SH-SY5Y (cell line): ENCODE measurements around the gene CD320.

Experiments used
- GATA2 ChIP-seq: IDR thresholded peaks from 2 replicates; pipeline ENCODE4 v1.6.1; 2011; ENCODE audit warnings: mild to moderate bottlenecking, low read depth, low read length
- GATA3 ChIP-seq: IDR thresholded peaks from 2 replicates; pipeline ENCODE4 v1.6.1; 2011; ENCODE audit warnings: low read depth, mild to moderate bottlenecking, low read length, moderate library complexity

The CD320 gene

DNA sequence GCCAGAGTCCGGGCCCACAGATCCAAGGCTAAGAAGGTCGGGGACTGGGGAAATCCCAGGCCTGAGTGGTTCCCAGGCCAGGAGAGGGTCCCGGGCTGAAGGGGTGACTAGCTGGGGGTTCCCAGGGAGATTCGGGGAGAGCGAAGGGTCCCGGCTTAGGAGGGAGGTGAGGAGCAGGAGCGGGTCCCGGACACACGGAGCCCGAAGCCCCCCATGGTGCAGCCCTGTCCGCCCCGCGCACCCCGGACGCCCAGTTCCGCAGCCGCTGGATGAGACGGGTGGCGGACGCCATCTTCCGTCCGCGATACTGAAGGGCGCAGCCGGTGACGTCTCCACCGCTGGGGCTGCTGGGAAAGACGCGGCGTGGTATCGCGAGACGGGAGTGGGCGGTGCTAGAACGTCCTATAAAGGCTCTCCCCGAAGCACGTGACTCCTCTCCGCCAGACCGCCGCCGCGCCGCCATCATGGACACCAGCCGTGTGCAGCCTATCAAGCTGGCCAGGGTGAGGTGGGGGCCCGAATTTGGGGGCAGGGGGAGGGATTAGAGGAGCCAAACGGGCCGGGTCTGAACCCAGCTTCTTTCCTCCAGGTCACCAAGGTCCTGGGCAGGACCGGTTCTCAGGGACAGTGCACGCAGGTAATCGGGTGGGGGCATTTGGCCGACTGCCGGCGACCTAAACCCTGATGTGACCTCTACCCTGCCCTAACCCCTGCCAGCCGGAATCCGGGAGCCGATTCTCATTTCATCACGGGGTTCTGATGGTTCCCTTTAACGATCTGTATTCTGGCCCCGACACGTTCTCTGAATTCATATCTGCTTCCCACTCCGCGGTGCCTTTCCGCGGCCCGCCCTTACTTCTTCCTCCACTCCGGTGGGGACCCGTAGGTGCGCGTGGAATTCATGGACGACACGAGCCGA, 13.2 kb upstream of the CD320 start, which contains the start of the genes NDUFA7 and RPS28:
Gene NDUFA7 (minus strand): TSS at position 309 of the 919 bp plus-strand sequence. CDS start 17 bp downstream, at position 292.
Gene RPS28 (plus strand): TSS at position 430 of the 919 bp plus-strand sequence. CDS start 35 bp downstream, at position 465.
- no peak for TF ChIP-seq GATA3
- no peak for TF ChIP-seq GATA2

GRCh38 chr19:8320564-8321066, 12.5 kb upstream of the CD320 start:
- TF ChIP-seq GATA3 (no peak), GATA2 (no peak)

GRCh38 chr19:8319807-8320520, 11.8 kb upstream of the CD320 start:
- TF ChIP-seq GATA2: no peak
- no peak for TF ChIP-seq GATA3

DNA sequence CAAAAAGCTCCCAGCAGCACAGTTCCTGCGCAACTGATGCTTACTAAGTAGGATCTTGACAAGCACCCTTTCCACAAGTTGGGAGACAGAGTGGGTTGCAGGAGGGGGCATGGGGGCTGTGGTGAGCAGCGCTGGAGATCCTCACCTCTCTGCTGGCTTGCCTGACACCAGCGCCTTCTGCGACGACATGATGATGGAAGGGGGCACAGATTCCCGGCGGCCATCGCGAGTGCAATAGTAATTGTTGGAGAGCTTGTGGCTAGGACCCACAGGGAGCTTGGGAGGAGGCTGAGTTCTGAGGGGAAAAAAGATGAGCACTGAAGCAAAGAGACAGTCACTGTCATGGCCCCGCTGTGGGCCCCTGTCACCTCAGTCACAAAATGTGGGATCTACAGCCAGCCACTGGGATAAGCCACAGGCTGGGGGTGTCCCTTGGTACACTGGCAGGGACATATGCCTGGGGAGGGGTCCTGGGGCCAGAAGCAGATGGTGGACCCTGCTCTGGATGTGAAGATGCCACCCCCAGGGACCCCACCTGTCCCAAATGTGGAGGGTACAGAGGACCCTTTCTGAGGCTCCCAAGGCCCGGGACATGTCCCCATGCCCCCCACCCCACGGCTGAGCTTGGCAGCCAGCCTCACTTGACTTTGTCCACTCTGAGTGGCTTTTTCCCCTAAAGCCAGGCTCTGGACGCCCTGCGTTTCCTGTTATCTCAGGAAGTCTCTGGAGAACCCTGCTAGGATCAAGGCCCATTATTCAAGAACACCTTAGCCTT, 8.4 kb upstream of the CD320 start:
- TF ChIP-seq GATA2 (no peak), GATA3 (no peak)

- no peak for TF ChIP-seq GATA2
- TF ChIP-seq GATA3: no peak
These were observed 3.5 kb upstream of the CD320 start for GRCh38 chr19:8311461-8312260.

GRCh38 chr19:8310342-8311055, 2.3 kb upstream of the CD320 start:
- TF ChIP-seq GATA3: no peak
- no peak for TF ChIP-seq GATA2

DNA sequence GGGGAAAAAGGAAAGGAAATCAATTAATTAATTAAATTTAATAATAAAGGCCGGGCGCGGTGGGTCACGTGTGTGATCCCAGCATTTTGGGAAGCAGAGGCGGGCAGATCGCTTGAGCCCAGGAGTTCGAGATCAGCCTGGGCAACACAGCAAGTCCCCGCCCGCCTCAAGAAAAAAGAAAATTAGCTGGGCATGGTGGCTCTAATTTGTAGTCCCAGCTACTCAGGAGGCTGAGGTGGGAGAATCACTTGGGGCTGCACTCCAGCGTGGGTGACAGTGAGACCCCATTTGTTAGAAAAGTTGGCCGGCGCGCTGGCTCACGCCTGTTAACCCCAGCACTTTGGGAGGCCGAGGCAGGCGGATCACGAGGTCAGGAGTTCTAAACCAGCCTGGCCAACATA, 733 bp upstream of the CD320 start:
- TF ChIP-seq GATA2: no peak
- no peak for TF ChIP-seq GATA3

- TF ChIP-seq GATA2 (no peak), GATA3 (no peak)
These were observed 676 bp downstream of the CD320 start for GRCh38 chr19:8307400-8307964.

DNA sequence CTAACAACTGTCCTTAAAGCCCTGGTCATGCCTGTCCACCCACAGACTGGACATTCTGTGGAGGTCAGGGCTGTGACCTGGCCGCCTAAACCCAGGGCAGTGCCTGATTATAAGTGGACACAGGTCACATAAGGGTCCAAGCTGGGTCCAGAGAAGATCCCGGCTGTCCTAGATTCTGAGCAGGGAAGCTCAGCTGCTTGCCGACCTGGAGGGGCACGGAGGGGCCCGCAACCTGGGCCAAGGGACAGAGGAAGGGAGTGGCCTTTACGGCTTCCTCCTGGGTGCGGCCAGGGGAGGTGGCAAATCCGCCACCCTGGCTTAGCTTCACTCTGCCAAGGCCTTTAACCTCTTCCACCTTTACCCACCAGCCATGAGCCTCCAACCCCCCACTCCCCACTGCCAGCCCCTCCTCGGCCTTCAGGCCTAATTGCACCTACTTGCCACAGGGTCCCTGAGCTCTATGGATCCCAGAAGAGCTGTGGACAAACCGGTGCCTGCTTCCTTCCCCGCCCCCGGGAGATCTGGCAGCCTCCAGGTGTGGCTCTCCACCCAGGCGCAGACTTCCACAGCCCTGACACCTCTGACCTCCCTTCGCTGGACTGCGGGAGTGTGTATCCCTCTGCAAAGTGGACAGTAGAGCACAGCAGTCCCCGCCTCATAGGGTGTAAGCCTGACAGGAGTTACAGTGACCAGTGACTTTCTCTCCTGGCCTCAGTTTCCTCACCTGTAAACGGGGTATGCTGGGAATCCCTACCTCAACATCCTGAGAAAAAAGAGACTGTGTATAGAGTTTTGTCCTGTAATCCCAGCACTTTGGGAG, 1.7 kb downstream of the CD320 start:
- TF ChIP-seq GATA2 (no peak), GATA3 (no peak)

GRCh38 chr19:8305798-8306197, 2.4 kb downstream of the CD320 start:
- TF ChIP-seq GATA3 (no peak), GATA2 (no peak)

DNA sequence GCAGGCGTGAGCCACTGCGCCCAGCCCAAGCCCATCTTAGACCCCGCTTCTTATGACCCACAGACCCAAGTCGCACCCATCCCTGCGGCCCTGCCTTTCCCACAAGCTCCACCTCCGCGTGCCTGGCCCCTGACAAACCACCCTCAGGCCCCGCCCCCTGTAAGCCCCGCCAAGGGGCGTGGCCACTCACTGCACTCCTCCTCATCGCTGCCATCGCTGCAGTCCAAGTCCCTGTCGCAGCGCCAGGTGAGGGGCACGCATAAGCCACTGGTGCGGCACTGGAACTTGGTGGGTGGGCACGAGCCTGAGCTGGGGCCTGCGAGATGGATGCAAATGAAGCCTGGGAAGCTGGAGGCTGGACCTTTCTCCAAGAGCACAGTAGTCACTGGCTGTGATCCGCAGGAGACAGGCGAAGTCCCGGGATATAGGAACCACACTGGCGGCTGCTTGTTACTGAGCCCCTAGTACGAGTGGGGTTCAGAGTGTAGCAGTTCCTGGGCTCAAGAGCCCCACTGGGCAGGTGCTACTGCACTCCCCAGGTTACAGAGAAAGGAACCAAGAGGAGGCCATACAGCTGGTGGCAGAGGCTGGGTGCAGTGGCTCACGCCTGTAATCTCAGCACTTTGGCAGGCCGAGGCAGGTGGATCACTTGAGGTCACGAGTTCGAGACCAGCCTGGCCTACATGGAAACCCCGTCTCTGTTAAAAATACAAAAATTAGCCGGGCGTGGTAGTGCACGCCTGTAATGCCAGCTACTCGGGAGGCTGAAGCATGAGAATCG, 3.1 kb downstream of the CD320 start:
- TF ChIP-seq GATA2 (no peak), GATA3 (no peak)
